Measurements from ENCODE around the gene SOST. TPM values are rescaled to one million over a fixed set of nuclear protein-coding genes. Genes with fewer than 3 reads are reported as not detected.

Gene SOST
- total RNA-seq, 1 experiment from 2014 or later, result 0.07 TPM

DNA sequence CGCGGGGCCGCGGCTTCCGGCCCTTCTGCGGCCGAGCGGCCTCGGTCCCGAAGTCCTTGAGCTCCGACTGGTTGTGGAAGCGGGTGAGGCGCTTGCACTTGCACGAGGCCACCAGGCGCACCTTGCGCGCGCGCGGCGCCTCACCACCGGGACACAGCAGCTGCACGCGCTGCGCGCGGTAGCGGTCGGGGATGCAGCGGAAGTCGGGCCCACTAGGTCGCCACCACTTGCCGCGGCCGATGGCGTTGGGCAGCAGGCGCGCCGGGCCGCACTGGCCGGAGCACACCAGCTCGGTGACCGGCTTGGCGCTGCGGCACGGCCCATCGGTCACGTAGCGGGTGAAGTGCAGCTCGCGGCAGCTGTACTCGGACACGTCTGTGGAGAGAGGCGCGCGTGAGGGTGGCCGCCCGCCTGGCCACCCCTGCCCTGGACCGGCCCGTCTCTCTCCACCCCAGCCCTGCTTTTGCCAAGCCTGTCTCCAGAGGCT is 3.2 kb downstream of the SOST start (continued):
- TF ChIP-seq, protein P1, sequence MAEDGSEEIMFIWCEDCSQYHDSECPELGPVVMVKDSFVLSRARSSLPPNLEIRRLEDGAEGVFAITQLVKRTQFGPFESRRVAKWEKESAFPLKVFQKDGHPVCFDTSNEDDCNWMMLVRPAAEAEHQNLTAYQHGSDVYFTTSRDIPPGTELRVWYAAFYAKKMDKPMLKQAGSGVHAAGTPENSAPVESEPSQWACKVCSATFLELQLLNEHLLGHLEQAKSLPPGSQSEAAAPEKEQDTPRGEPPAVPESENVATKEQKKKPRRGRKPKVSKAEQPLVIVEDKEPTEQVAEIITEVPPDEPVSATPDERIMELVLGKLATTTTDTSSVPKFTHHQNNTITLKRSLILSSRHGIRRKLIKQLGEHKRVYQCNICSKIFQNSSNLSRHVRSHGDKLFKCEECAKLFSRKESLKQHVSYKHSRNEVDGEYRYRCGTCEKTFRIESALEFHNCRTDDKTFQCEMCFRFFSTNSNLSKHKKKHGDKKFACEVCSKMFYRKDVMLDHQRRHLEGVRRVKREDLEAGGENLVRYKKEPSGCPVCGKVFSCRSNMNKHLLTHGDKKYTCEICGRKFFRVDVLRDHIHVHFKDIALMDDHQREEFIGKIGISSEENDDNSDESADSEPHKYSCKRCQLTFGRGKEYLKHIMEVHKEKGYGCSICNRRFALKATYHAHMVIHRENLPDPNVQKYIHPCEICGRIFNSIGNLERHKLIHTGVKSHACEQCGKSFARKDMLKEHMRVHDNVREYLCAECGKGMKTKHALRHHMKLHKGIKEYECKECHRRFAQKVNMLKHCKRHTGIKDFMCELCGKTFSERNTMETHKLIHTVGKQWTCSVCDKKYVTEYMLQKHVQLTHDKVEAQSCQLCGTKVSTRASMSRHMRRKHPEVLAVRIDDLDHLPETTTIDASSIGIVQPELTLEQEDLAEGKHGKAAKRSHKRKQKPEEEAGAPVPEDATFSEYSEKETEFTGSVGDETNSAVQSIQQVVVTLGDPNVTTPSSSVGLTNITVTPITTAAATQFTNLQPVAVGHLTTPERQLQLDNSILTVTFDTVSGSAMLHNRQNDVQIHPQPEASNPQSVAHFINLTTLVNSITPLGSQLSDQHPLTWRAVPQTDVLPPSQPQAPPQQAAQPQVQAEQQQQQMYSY (CRISPR knock-in tag; IDR thresholded peaks at IDR 0.05), result peak; percentile 54
- peak; percentile 94 for TF ChIP-seq TEAD1 (CRISPR knock-in tag; IDR thresholded peaks at IDR 0.05)
- no peak for TF ChIP-seq EMX1 (CRISPR knock-in tag; IDR thresholded peaks at IDR 0.05)
- TF ChIP-seq NR2C2 (CRISPR knock-in tag; IDR thresholded peaks at IDR 0.05), result no peak
- TF ChIP-seq ZNF232 (CRISPR knock-in tag; IDR thresholded peaks at IDR 0.05), result no peak
- TF ChIP-seq ZNF219 (CRISPR knock-in tag; IDR thresholded peaks at IDR 0.05; ENCODE audit: borderline replicate concordance), result peak; percentile 84
- TF ChIP-seq, protein P2, sequence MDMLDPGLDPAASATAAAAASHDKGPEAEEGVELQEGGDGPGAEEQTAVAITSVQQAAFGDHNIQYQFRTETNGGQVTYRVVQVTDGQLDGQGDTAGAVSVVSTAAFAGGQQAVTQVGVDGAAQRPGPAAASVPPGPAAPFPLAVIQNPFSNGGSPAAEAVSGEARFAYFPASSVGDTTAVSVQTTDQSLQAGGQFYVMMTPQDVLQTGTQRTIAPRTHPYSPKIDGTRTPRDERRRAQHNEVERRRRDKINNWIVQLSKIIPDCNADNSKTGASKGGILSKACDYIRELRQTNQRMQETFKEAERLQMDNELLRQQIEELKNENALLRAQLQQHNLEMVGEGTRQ (CRISPR knock-in tag; IDR thresholded peaks at IDR 0.05), result 0 out of 2 replicates have a peak, but pooled peaks have one; percentile 14
- TF ChIP-seq, protein P3, sequence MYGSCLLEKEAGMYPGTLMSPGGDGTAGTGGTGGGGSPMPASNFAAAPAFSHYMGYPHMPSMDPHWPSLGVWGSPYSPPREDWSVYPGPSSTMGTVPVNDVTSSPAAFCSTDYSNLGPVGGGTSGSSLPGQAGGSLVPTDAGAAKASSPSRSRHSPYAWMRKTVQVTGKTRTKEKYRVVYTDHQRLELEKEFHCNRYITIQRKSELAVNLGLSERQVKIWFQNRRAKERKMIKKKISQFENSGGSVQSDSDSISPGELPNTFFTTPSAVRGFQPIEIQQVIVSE (CRISPR knock-in tag; IDR thresholded peaks at IDR 0.05; ENCODE audit: borderline replicate concordance), result no peak
- TF ChIP-seq ZNF671 (CRISPR knock-in tag; IDR thresholded peaks at IDR 0.05), result no peak
- TF ChIP-seq, protein P4, sequence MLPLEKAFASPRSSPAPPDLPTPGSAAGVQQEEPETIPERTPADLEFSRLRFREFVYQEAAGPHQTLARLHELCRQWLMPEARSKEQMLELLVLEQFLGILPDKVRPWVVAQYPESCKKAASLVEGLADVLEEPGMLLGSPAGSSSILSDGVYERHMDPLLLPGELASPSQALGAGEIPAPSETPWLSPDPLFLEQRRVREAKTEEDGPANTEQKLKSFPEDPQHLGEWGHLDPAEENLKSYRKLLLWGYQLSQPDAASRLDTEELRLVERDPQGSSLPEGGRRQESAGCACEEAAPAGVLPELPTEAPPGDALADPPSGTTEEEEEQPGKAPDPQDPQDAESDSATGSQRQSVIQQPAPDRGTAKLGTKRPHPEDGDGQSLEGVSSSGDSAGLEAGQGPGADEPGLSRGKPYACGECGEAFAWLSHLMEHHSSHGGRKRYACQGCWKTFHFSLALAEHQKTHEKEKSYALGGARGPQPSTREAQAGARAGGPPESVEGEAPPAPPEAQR (CRISPR knock-in tag; IDR thresholded peaks at IDR 0.05), result no peak
- TF ChIP-seq CBFB (CRISPR knock-in tag; IDR thresholded peaks at IDR 0.05; ENCODE audit: low read depth), result peak; percentile 44; the same call in 1 of the 2 replicates
- TF ChIP-seq, protein P5, sequence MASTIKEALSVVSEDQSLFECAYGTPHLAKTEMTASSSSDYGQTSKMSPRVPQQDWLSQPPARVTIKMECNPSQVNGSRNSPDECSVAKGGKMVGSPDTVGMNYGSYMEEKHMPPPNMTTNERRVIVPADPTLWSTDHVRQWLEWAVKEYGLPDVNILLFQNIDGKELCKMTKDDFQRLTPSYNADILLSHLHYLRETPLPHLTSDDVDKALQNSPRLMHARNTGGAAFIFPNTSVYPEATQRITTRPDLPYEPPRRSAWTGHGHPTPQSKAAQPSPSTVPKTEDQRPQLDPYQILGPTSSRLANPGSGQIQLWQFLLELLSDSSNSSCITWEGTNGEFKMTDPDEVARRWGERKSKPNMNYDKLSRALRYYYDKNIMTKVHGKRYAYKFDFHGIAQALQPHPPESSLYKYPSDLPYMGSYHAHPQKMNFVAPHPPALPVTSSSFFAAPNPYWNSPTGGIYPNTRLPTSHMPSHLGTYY (CRISPR knock-in tag; IDR thresholded peaks at IDR 0.05), result no peak
- peak; percentile 94; the same call in 1 of the 2 replicates for TF ChIP-seq ETV6 (CRISPR knock-in tag; IDR thresholded peaks at IDR 0.05)
- TF ChIP-seq GTF2I (CRISPR knock-in tag; conservative IDR thresholded peaks at IDR 0.05), result no peak
- TF ChIP-seq, protein P6, sequence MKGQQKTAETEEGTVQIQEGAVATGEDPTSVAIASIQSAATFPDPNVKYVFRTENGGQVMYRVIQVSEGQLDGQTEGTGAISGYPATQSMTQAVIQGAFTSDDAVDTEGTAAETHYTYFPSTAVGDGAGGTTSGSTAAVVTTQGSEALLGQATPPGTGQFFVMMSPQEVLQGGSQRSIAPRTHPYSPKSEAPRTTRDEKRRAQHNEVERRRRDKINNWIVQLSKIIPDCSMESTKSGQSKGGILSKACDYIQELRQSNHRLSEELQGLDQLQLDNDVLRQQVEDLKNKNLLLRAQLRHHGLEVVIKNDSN (CRISPR knock-in tag; IDR thresholded peaks at IDR 0.05), result peak; percentile 75
- peak; percentile 88 for TF ChIP-seq NFE2L1 (CRISPR knock-in tag; IDR thresholded peaks at IDR 0.05)
- TF ChIP-seq, protein P7, sequence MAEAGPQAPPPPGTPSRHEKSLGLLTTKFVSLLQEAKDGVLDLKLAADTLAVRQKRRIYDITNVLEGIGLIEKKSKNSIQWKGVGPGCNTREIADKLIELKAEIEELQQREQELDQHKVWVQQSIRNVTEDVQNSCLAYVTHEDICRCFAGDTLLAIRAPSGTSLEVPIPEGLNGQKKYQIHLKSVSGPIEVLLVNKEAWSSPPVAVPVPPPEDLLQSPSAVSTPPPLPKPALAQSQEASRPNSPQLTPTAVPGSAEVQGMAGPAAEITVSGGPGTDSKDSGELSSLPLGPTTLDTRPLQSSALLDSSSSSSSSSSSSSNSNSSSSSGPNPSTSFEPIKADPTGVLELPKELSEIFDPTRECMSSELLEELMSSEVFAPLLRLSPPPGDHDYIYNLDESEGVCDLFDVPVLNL (CRISPR knock-in tag; IDR thresholded peaks at IDR 0.05; ENCODE audit: borderline replicate concordance, low read depth), result peak; percentile 86
- TF ChIP-seq, protein P8, sequence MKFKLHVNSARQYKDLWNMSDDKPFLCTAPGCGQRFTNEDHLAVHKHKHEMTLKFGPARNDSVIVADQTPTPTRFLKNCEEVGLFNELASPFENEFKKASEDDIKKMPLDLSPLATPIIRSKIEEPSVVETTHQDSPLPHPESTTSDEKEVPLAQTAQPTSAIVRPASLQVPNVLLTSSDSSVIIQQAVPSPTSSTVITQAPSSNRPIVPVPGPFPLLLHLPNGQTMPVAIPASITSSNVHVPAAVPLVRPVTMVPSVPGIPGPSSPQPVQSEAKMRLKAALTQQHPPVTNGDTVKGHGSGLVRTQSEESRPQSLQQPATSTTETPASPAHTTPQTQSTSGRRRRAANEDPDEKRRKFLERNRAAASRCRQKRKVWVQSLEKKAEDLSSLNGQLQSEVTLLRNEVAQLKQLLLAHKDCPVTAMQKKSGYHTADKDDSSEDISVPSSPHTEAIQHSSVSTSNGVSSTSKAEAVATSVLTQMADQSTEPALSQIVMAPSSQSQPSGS (CRISPR knock-in tag; IDR thresholded peaks at IDR 0.05; ENCODE audit: borderline replicate concordance, low read depth), result 0 out of 2 replicates have a peak, but pooled peaks have one; percentile 67
- TF ChIP-seq, protein P9, sequence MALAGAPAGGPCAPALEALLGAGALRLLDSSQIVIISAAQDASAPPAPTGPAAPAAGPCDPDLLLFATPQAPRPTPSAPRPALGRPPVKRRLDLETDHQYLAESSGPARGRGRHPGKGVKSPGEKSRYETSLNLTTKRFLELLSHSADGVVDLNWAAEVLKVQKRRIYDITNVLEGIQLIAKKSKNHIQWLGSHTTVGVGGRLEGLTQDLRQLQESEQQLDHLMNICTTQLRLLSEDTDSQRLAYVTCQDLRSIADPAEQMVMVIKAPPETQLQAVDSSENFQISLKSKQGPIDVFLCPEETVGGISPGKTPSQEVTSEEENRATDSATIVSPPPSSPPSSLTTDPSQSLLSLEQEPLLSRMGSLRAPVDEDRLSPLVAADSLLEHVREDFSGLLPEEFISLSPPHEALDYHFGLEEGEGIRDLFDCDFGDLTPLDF (CRISPR knock-in tag; IDR thresholded peaks at IDR 0.05), result 0 out of 2 replicates have a peak, but pooled peaks have one; percentile 74
- no peak for TF ChIP-seq GRHL2 (CRISPR knock-in tag; IDR thresholded peaks at IDR 0.05; ENCODE audit: insufficient replicate concordance, severe bottlenecking)
- TF ChIP-seq, protein P10, sequence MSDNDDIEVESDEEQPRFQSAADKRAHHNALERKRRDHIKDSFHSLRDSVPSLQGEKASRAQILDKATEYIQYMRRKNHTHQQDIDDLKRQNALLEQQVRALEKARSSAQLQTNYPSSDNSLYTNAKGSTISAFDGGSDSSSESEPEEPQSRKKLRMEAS (CRISPR knock-in tag; IDR thresholded peaks at IDR 0.05), result peak; percentile 98
- TF ChIP-seq ZNF317 (CRISPR knock-in tag; IDR thresholded peaks at IDR 0.05; ENCODE audit: borderline replicate concordance, low read depth), result 0 out of 2 replicates have a peak, but pooled peaks have one; percentile 52
- peak; percentile 60 for TF ChIP-seq SP1 (CRISPR knock-in tag; conservative IDR thresholded peaks at IDR 0.05)
- TF ChIP-seq FOXJ3 (CRISPR knock-in tag; IDR thresholded peaks at IDR 0.05; ENCODE audit: borderline replicate concordance), result no peak
- TF ChIP-seq ZNF416 (CRISPR knock-in tag; IDR thresholded peaks at IDR 0.05), result no peak

Measured in WTC11 (cell line).